WERI-Rb-1 (cell line): Measurements from ENCODE around the gene RAB34.
A peak's percentile ranks its signal among the peaks of the same experiment; 100 is the strongest.

Experiments used
- DNase-seq: peaks from one replicate; pipeline ENCODE4 v3.0.0-alpha.2; 2020
- H3K27ac ChIP-seq: fragments of 250-450 bp; sonication (Bioruptor Pico); 2 replicates; pipeline ENCODE4 v1.5.1; 2020; ENCODE audit warnings: mild to moderate bottlenecking, moderate library complexity
- H3K27me3 ChIP-seq: fragments of 250-450 bp; sonication (Bioruptor Pico); 2 replicates; pipeline ENCODE4 v1.5.1; 2021; ENCODE audit warnings: mild to moderate bottlenecking, low read depth, moderate library complexity; ENCODE audit not compliant: insufficient read depth, severe bottlenecking
- H3K36me3 ChIP-seq: fragments of 250-450 bp; sonication (Bioruptor Pico); 2 replicates; pipeline ENCODE4 v1.5.1; 2020; ENCODE audit warnings: mild to moderate bottlenecking, moderate library complexity
- H3K4me3 ChIP-seq: 2 replicates; pipeline ENCODE4 v1.5.1; 2011; ENCODE audit warnings: low read depth, mild to moderate bottlenecking, control low read depth, low read length
- H3K9me3 ChIP-seq: fragments of 250-450 bp; sonication (Bioruptor Pico); 2 replicates; pipeline ENCODE4 v1.5.1; 2021; ENCODE audit warnings: mild to moderate bottlenecking, moderate library complexity; ENCODE audit not compliant: severe bottlenecking
- CTCF ChIP-seq: IDR thresholded peaks from 2 replicates; pipeline ENCODE4 v1.5.1; 2011; ENCODE audit warnings: low read depth, mild to moderate bottlenecking, control low read depth, inconsistent platforms, low read length

The RAB34 gene

DNA sequence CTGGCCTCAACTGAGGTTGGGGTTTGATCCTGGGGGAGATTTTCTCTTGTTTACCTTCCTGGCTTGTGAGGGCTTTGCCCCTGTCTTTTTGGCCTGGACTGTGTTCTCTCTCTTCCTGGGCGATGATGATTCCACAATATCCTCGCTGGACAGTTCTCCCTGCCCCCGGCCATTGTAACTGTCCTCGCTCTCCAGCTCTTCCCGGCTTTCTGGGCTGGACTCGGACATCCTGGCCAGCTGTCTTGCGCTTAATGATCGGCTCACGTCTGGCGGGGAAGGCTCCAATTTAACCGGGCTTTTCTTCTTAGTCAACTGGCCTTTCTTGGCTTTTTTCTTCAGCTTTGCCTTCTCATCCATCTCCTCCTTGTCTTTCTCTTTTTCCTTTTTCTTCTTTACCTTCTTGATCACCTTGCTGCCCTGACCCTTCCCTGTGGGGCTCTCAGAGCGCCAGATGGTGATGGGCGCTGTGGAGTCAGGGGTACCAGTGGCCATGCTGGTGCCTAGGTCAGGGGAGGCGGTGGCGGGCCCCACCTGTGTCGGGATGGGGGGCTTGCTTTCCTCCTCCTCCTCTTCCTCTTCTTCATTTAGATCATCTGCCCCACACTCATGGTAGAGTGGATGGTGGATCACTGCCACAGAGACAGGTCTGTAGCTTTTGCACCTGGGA lies 14.0 kb downstream of the RAB34 start:
- no peak overlapping the region for H3K4me3 ChIP-seq
- H3K36me3 ChIP-seq: peaks cover 83% of the 10 kb centered on the region
- no peaks in the 10 kb centered on the region for H3K27me3 ChIP-seq
- no peaks in the 10 kb centered on the region for H3K9me3 ChIP-seq
- H3K27ac ChIP-seq: peak overlapping the region; percentile 78
- peak; percentile 59 for DNase-seq
- no peak for TF ChIP-seq CTCF

GRCh38 chr17:28702752-28703150 lies 14.9 kb downstream of the RAB34 start:
- H3K4me3 ChIP-seq: no peak overlapping the region
- H3K9me3 ChIP-seq: no peaks in the 10 kb centered on the region
- TF ChIP-seq CTCF: no peak
- H3K36me3 ChIP-seq: peaks cover 92% of the 10 kb centered on the region
- peak overlapping the region; percentile 78 for H3K27ac ChIP-seq
- no peak for DNase-seq
- no peaks in the 10 kb centered on the region for H3K27me3 ChIP-seq

- no peak for TF ChIP-seq CTCF
- no peak for DNase-seq
- H3K27me3 ChIP-seq: no peaks in the 10 kb centered on the region
- H3K9me3 ChIP-seq: no peaks in the 10 kb centered on the region
- peaks cover 93% of the 10 kb centered on the region for H3K36me3 ChIP-seq
- no peak overlapping the region for H3K4me3 ChIP-seq
- H3K27ac ChIP-seq: peak overlapping the region; percentile 78
Measured at GRCh38 chr17:28702026-28702751, 15.5 kb downstream of the RAB34 start.

- Histone ChIP-seq H3K9me3 (no peaks in the 10 kb centered on the region), H3K4me3 (no peak overlapping the region), H3K27me3 (no peaks in the 10 kb centered on the region), H3K27ac (no peak overlapping the region), H3K36me3 (peaks cover 100% of the 10 kb centered on the region)
- no peak for DNase-seq
- no peak for TF ChIP-seq CTCF
Measured at GRCh38 chr17:28700830-28701492, 16.7 kb downstream of the RAB34 start.

DNA sequence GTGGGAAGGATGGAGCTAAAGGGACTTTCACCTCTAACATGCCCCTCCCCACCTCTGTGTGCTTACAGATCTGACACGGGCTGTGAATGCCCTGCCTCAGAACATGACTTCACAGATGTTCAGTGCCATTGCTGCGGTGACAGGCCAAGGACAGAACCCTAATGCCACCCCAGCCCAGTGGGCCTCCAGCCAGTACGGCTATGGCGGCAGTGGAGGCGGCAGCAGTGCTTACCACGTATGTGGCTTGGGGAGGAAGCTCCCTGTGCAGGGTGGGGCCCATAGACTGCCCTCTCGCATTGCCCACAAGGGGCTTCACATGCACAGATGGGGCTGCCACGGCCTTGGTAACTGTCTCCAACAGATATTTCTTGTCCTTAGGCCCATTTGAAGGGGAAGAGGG lies 17.4 kb downstream of the RAB34 start:
- H3K4me3 ChIP-seq: no peak overlapping the region
- DNase-seq: no peak
- no peaks in the 10 kb centered on the region for H3K9me3 ChIP-seq
- H3K36me3 ChIP-seq: peaks cover 100% of the 10 kb centered on the region
- H3K27ac ChIP-seq: no peak overlapping the region
- no peaks in the 10 kb centered on the region for H3K27me3 ChIP-seq
- TF ChIP-seq CTCF: no peak
